Body of pancreas (tissue), 4 donors: ENCODE measurements around the gene SAMD14. TPM values are rescaled to one million over a fixed set of nuclear protein-coding genes. Genes with fewer than 3 reads are reported as not detected.

ENCODE experiments used
- ATAC-seq: fragments of 150-250 bp; one replicate; pipeline ENCODE4 v1.9.1; 2016
- DNase-seq, 4 donors: peaks; one replicate each; pipeline ENCODE4 v3.0.0-alpha.2; 2019
- H3K27ac ChIP-seq, 4 donors: fragments of 200-600 bp; sonication (generic); 1 replicate in 3 of 4; 2 replicates in 1 of 4; pipeline versions ENCODE4 v1.5.1 to v1.6.1; 2016 to 2019; ENCODE audit warnings: mild to moderate bottlenecking in 1 of 4, mixed read lengths in 1 of 4, moderate library complexity in 1 of 4
- H3K27me3 ChIP-seq, 2 donors: fragments of 200-600 bp; sonication (generic); one replicate each; pipeline ENCODE4 v1.6.0; 2016; ENCODE audit warnings: mild to moderate bottlenecking in 1 of 2
- H3K36me3 ChIP-seq, 2 donors: fragments of 200-600 bp; sonication (generic); replicated peaks in 1 of 2; 2 replicates each; pipeline ENCODE4 v1.5.1; 2016; ENCODE audit warnings: low read depth in 2 of 2; ENCODE audit not compliant: insufficient read depth in 1 of 2
- H3K4me1 ChIP-seq: fragments of 200-600 bp; sonication (generic); one replicate; pipeline ENCODE4 v1.6.0; 2016
- H3K4me3 ChIP-seq, 2 donors: fragments of 200-600 bp; sonication (generic); 1 replicate in 1 of 2; 2 replicates in 1 of 2; pipeline ENCODE4 v1.5.1; 2016 to 2019
- H3K9me3 ChIP-seq, 3 donors: fragments of 200-600 bp; sonication (generic); 1 replicate in 2 of 3; 2 replicates in 1 of 3; pipeline ENCODE4 v1.5.1; 2016
- CTCF ChIP-seq, 7 experiments: fragments of 450-650 bp in 4 of 7; fragments of 200-600 bp in 3 of 7; sonication (generic) in 3 of 7; IDR thresholded peaks; one replicate each; pipeline ENCODE4 v1.5.1; 2016 to 2019; ENCODE audit warnings: antibody characterized with exemption in 7 of 7
- POLR2A ChIP-seq, 3 donors: fragments of 450-650 bp; IDR thresholded peaks; one replicate each; pipeline ENCODE4 v1.6.1; 2016; ENCODE audit warnings: antibody characterized with exemption in 3 of 3, mild to moderate bottlenecking in 2 of 3
- WGBS, 2 donors: methylation state at CpG; one replicate each; pipeline ENCODE4 v1.1.5; 2017; 5-methylcytosine and 5-hydroxymethylcytosine counted together
- intact Hi-C: fragments of 100-400 bp; cut with DNase I; formaldehyde crosslinking; loops from one replicate; pipeline ENCODE4 v1.15.1; 2023
- total RNA-seq, 2 donors: library from RNA; depleted of rRNA; stranded (reverse); fragments of >200 nt; gene quantifications; one replicate each; pipeline ENCODE4 v1.1.0, GENCODE V29; 2016

Gene SAMD14
- total RNA-seq, 2 donors from 2014 or later = not detected

GRCh38 chr17:50165466-50165865 lies 35.5 kb upstream of the SAMD14 start:
- Histone ChIP-seq H3K27me3 (no peaks in the 10 kb centered on the region), H3K36me3 (no peaks in the 10 kb centered on the region), H3K9me3 (no peaks in the 10 kb centered on the region), H3K4me1 (peaks cover 14% of the 10 kb centered on the region), H3K27ac (no peak overlapping the region), H3K4me3 (no peak overlapping the region)
- ATAC-seq (no peak), DNase-seq (no peak)
- intact Hi-C loops = no loop called here
- no peak for TF ChIP-seq CTCF (IDR thresholded peaks at IDR 0.05)
- TF ChIP-seq POLR2A (IDR thresholded peaks at IDR 0.05) = no peak
- 67 to 84% methylated on average over 3 of the region's 3 CpGs for WGBS, 2 donors

DNA sequence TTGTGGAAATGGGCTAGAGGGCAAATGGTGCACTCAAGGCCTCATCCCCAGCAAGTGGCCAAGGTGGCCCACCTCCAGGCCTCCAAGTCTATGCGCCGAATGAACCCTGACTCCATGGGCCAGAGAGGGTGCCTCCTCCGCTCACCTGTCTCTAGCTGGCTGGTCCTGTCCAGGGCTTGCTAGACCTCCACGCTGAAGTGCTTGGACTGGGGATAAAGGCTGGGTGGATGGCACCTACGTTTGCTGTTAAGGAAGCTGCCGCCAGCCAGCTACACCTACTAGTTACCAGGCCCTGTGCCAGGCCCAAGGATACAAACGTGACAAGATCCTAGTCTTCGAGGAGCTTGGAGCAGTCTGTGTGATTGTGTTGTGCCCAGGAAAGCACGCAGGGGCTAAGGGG lies 35.1 kb upstream of the SAMD14 start:
- no peaks in the 10 kb centered on the region for H3K9me3 ChIP-seq
- H3K4me1 ChIP-seq = peaks cover 14% of the 10 kb centered on the region
- DNase-seq = no peak
- 79 to 87% methylated on average over 8 to 9 of the region's 9 CpGs for WGBS, 2 donors
- no peak for ATAC-seq
- H3K36me3 ChIP-seq = no peaks in the 10 kb centered on the region
- no peak overlapping the region for H3K27ac ChIP-seq
- intact Hi-C loops = no loop called here
- no peak overlapping the region for H3K4me3 ChIP-seq
- no peak for TF ChIP-seq POLR2A (IDR thresholded peaks at IDR 0.05)
- no peak for TF ChIP-seq CTCF (IDR thresholded peaks at IDR 0.05)
- no peaks in the 10 kb centered on the region for H3K27me3 ChIP-seq

GRCh38 chr17:50164697-50164988 lies 34.7 kb upstream of the SAMD14 start:
- H3K36me3 ChIP-seq = no peaks in the 10 kb centered on the region

DNA sequence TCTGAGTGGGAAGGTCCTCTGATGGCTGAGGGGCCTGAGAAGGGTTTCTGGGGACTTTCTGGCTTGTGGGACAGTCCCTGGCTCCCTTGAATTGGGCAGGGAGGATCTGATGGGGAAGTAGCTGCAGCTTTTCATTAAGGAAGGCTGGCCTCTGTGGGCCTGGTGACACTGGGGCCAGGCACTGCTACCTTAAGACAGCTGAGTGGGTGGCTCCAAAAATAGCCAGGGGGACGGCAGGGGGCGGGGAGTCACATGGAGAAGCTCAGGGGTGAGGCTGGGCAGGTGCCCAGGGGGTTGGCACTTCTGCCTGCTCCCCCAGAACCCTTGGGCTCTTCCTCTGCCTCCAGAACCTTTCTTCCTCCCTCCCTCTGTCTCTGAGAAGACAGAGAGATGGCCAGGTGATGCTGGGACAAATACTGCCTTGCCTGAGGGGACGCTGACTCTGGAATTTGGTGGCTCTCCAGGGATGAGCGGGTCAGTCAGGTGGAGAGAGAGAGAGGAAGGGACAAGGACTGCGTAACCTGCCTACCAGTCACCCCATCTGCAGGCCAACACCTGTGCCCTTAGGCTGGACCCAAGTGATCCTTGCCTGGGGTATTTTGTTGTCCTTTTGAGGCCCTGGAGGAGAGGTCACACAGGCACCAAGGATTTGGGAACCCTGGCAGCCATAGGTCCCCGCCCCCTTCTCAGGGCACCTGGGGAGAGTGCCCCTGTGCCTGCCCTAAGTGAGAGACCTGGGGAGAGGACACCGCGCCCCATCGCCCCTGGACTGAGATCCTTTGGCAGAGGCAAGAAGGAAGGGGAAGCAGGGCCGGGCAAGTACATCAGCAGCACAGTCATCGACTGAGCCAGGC lies 34.1 kb upstream of the SAMD14 start:
- Histone ChIP-seq H3K27ac (no peak overlapping the region), H3K27me3 (no peaks in the 10 kb centered on the region), H3K9me3 (no peaks in the 10 kb centered on the region), H3K4me3 (no peak overlapping the region), H3K36me3 (no peaks in the 10 kb centered on the region), H3K4me1 (peaks cover 14% of the 10 kb centered on the region)
- intact Hi-C loops = no loop called here
- ATAC-seq = no peak
- WGBS, 2 donors = 70 to 83% methylated on average over 8 to 10 of the region's 11 CpGs
- no peak for TF ChIP-seq CTCF (IDR thresholded peaks at IDR 0.05)
- TF ChIP-seq POLR2A (IDR thresholded peaks at IDR 0.05) = no peak
- no peak for DNase-seq

More at GRCh38 chr17:50164697-50164988, 34.7 kb upstream of the SAMD14 start:
- no peaks in the 10 kb centered on the region for H3K27me3 ChIP-seq
- no peak for DNase-seq
- H3K27ac ChIP-seq = no peak overlapping the region
- WGBS, 2 donors = 89 to 96% methylated on average over 1 to 2 of the region's 2 CpGs
- peaks cover 14% of the 10 kb centered on the region for H3K4me1 ChIP-seq
- ATAC-seq = no peak
- TF ChIP-seq POLR2A (IDR thresholded peaks at IDR 0.05) = no peak
- no peak for TF ChIP-seq CTCF (IDR thresholded peaks at IDR 0.05)
- no peaks in the 10 kb centered on the region for H3K9me3 ChIP-seq
- no peak overlapping the region for H3K4me3 ChIP-seq
- intact Hi-C loops = no loop called here
